ENCODE results near the gene CAMK2N1.

CAMK2N1 gene

GRCh38 chr1:20477348-20478056, 8.5 kb downstream of the CAMK2N1 start:
- DNase-seq = no peak

GRCh38 chr1:20476265-20477038, 9.6 kb downstream of the CAMK2N1 start:
- DNase-seq = no peak

- no peak for DNase-seq
These were observed 11.0 kb downstream of the CAMK2N1 start for GRCh38 chr1:20474996-20475395.

- DNase-seq = no peak
These were observed 11.6 kb downstream of the CAMK2N1 start for GRCh38 chr1:20474333-20474975.

GRCh38 chr1:20473894-20474293, 12.1 kb downstream of the CAMK2N1 start:
- DNase-seq = no peak

GRCh38 chr1:20472860-20473711, 12.9 kb downstream of the CAMK2N1 start:
- DNase-seq = peak; percentile 22

- DNase-seq = no peak
These were observed 13.9 kb downstream of the CAMK2N1 start for GRCh38 chr1:20472121-20472520.

- DNase-seq = no peak
These were observed 15.8 kb downstream of the CAMK2N1 start for GRCh38 chr1:20470194-20470593.

- no peak for DNase-seq
These were observed 16.5 kb downstream of the CAMK2N1 start for GRCh38 chr1:20469406-20470076.

GRCh38 chr1:20466273-20466672, 19.7 kb downstream of the CAMK2N1 start:
- no peak for DNase-seq

- DNase-seq = no peak
These were observed 20.8 kb downstream of the CAMK2N1 start for GRCh38 chr1:20465187-20465586.

GRCh38 chr1:20463502-20463901, 22.5 kb downstream of the CAMK2N1 start:
- no peak for DNase-seq

GRCh38 chr1:20462397-20462796, 23.6 kb downstream of the CAMK2N1 start:
- DNase-seq = no peak

GRCh38 chr1:20458717-20459116, 27.3 kb downstream of the CAMK2N1 start:
- no peak for DNase-seq

GRCh38 chr1:20454004-20454403, 32.0 kb downstream of the CAMK2N1 start:
- no peak for DNase-seq

- DNase-seq = no peak
These were observed 36.2 kb downstream of the CAMK2N1 start for GRCh38 chr1:20449735-20450311.

- DNase-seq = no peak
These were observed 37.3 kb downstream of the CAMK2N1 start for GRCh38 chr1:20448671-20449071.

- no peak for DNase-seq
These were observed 38.2 kb downstream of the CAMK2N1 start for GRCh38 chr1:20447794-20448193.

GRCh38 chr1:20446796-20447195, 39.2 kb downstream of the CAMK2N1 start:
- DNase-seq = no peak

GRCh38 chr1:20445956-20446355, 40.1 kb downstream of the CAMK2N1 start:
- no peak for DNase-seq

GRCh38 chr1:20443703-20444586, 42.1 kb downstream of the CAMK2N1 start:
- DNase-seq = no peak
